Natural killer cell (primary cell): ENCODE data around the gene CMPK1. TPM values are rescaled to one million over a fixed set of nuclear protein-coding genes. Genes with fewer than 3 reads are reported as not detected.

ENCODE experiments used
- ATAC-seq, 3 donors: fragments of 150-1000 bp in 2 of 3; fragments of 200-7000 bp in 1 of 3; cut with Tn5 transposase; 1 replicate in 1 of 3; 2 replicates in 2 of 3; pipeline ENCODE4 v1.10.0; 2021; ENCODE audit warnings: mild to moderate bottlenecking in 2 of 3, moderate library complexity in 2 of 3
- DNase-seq, 2 donors: peaks; one replicate each; pipeline versions ENCODE4 v3.0.0 to v3.0.0-alpha.2; 2013 to 2021; ENCODE audit warnings: mixed read lengths in 1 of 2
- H3K27ac ChIP-seq: one replicate; pipeline ENCODE4 v1.5.1; 2013; ENCODE audit warnings: mild to moderate bottlenecking, low read length
- H3K27me3 ChIP-seq: one replicate; pipeline ENCODE4 v1.6.1; 2013; ENCODE audit warnings: low read length; ENCODE audit not compliant: control insufficient read depth, insufficient read depth
- H3K36me3 ChIP-seq: one replicate; pipeline ENCODE4 v1.6.1; 2013; ENCODE audit warnings: low read length; ENCODE audit not compliant: control insufficient read depth, insufficient read depth
- H3K4me1 ChIP-seq: one replicate; pipeline ENCODE4 v1.6.1; 2013; ENCODE audit warnings: low read length; ENCODE audit not compliant: control insufficient read depth, insufficient read depth
- H3K4me3 ChIP-seq: one replicate; pipeline ENCODE4 v1.5.1; 2013; ENCODE audit warnings: low read length
- H3K9me3 ChIP-seq: one replicate; pipeline ENCODE4 v1.6.1; 2013; ENCODE audit warnings: low read length; ENCODE audit not compliant: control insufficient read depth, insufficient read depth
- H3K27ac Mint-ChIP-seq, 2 donors: one replicate each; pipeline ENCODE4 v1.8.0; 2022; ENCODE audit warnings: mild to moderate bottlenecking in 2 of 2, mixed read lengths in 2 of 2, moderate library complexity in 1 of 2
- H3K27me3 Mint-ChIP-seq, 2 donors: one replicate each; pipeline ENCODE4 v1.8.0; 2022; ENCODE audit warnings: low read depth in 2 of 2, mixed read lengths in 2 of 2
- H3K36me3 Mint-ChIP-seq: one replicate; pipeline ENCODE4 v1.8.0; 2022; ENCODE audit warnings: mixed read lengths
- H3K4me1 Mint-ChIP-seq, 2 donors: one replicate each; pipeline ENCODE4 v1.8.0; 2022; ENCODE audit warnings: mixed read lengths in 2 of 2
- H3K4me3 Mint-ChIP-seq: one replicate; pipeline ENCODE4 v1.8.0; 2022; ENCODE audit warnings: mild to moderate bottlenecking, moderate library complexity, mixed read lengths
- H3K9me3 Mint-ChIP-seq, 2 donors: one replicate each; pipeline ENCODE4 v1.8.0; 2022; ENCODE audit warnings: mixed read lengths in 2 of 2
- CTCF ChIP-seq: fragments of 200-600 bp; IDR thresholded peaks from one replicate; pipeline ENCODE4 v1.8.0; 2022; ENCODE audit warnings: antibody characterized with exemption
- WGBS: methylation state at CpG from one replicate; pipeline ENCODE4 v1.1.7; 2013; ENCODE audit warnings: missing lambda C conversion rate; ENCODE audit not compliant: insufficient coverage; 5-methylcytosine and 5-hydroxymethylcytosine counted together
- intact Hi-C: fragments of 100-400 bp; cut with micrococcal nuclease; formaldehyde crosslinking; loops from one replicate; pipeline ENCODE4 v1.14.2; 2022
- total RNA-seq, 4 donors: library from RNA; stranded (reverse); fragments of 120-200 nt in 1 of 4; gene quantifications; one replicate each; pipeline versions ENCODE4 v1.2.3 to v1.2.4, GENCODE V29; 2013 to 2022

Gene CMPK1
- total RNA-seq, 3 donors from 2014 or later (not counting 1 experiment from before 2014, with no cell fraction given), result 70.6 to 76.1 (median 74.1) TPM

DNA sequence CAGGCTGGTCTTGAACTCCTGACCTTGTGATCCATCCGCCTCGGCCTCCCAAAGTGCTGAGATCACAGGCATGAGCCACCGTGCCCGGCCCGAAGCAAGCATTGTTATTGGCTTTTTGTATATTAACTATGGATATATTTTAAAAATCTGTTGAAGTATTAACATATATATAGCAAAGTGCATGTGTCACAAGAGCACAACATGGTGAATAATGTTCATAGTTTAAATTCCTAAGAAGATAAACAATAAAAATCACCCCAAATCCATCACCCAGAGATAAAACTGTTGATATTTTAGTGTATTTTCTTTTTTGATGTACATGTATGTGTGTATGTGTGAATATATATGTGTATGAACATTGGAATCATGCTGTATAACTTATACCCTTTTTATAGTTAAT, 73.4 kb downstream of the CMPK1 start:
- H3K9me3 Mint-ChIP-seq, result no peaks in the 10 kb centered on the region

GRCh38 chr1:47407481-47407880, 73.9 kb downstream of the CMPK1 start:
- DNase-seq (no peak), ATAC-seq (no peak)
- Histone ChIP-seq H3K4me1 (no peaks in the 10 kb centered on the region), H3K9me3 (no peaks in the 10 kb centered on the region), H3K36me3 (no peaks in the 10 kb centered on the region), H3K27me3 (no peaks in the 10 kb centered on the region), H3K27ac (no peak overlapping the region), H3K4me3 (no peak overlapping the region)
- TF ChIP-seq CTCF, result no peak
- no peaks in the 10 kb centered on the region for H3K36me3 Mint-ChIP-seq
- no peaks in the 10 kb centered on the region for H3K9me3 Mint-ChIP-seq
- WGBS, result 78% methylated on average over 2 of the region's 3 CpGs
- intact Hi-C loops, result no loop called here
- H3K4me3 Mint-ChIP-seq, result no peak overlapping the region
- H3K4me1 Mint-ChIP-seq, result no peaks in the 10 kb centered on the region
- H3K27ac Mint-ChIP-seq, result no peak overlapping the region
- peaks cover 0 to 8% of the 10 kb centered on the region in 2 donors for H3K27me3 Mint-ChIP-seq

More for the DNA sequence above, 73.4 kb downstream of the CMPK1 start:
- intact Hi-C loops, result no loop called here
- H3K36me3 Mint-ChIP-seq, result no peaks in the 10 kb centered on the region
- ATAC-seq (no peak), DNase-seq (no peak)
- TF ChIP-seq CTCF, result no peak
- H3K4me1 ChIP-seq, result no peaks in the 10 kb centered on the region
- WGBS, result 100% methylated on average over 5 of the region's 5 CpGs
- no peak overlapping the region for H3K4me3 Mint-ChIP-seq
- no peaks in the 10 kb centered on the region for H3K4me1 Mint-ChIP-seq
- no peak overlapping the region for H3K27ac Mint-ChIP-seq
- H3K9me3 ChIP-seq, result no peaks in the 10 kb centered on the region
- H3K27me3 Mint-ChIP-seq, result peaks cover 0 to 8% of the 10 kb centered on the region in 2 donors
- H3K36me3 ChIP-seq, result no peaks in the 10 kb centered on the region
- H3K27ac ChIP-seq, result no peak overlapping the region
- H3K27me3 ChIP-seq, result no peaks in the 10 kb centered on the region
- no peak overlapping the region for H3K4me3 ChIP-seq

- Histone ChIP-seq H3K4me3 (no peak overlapping the region), H3K27me3 (peaks cover 4% of the 10 kb centered on the region), H3K9me3 (no peaks in the 10 kb centered on the region), H3K27ac (no peak overlapping the region), H3K36me3 (no peaks in the 10 kb centered on the region), H3K4me1 (no peaks in the 10 kb centered on the region)
- DNase-seq, result no peak
- WGBS, result 91% methylated on average over 12 of the region's 12 CpGs
- no peak for TF ChIP-seq CTCF
- ATAC-seq, result no peak
- Mint-ChIP-seq H3K4me1 (no peaks in the 10 kb centered on the region), H3K27ac (no peak overlapping the region), H3K4me3 (no peak overlapping the region), H3K27me3 (peaks cover 8 to 13% of the 10 kb centered on the region in 2 donors), H3K9me3 (no peaks in the 10 kb centered on the region), H3K36me3 (no peaks in the 10 kb centered on the region)
- intact Hi-C loops, result no loop called here
Measured at GRCh38 chr1:47409311-47410067, 75.9 kb downstream of the CMPK1 start.

DNA sequence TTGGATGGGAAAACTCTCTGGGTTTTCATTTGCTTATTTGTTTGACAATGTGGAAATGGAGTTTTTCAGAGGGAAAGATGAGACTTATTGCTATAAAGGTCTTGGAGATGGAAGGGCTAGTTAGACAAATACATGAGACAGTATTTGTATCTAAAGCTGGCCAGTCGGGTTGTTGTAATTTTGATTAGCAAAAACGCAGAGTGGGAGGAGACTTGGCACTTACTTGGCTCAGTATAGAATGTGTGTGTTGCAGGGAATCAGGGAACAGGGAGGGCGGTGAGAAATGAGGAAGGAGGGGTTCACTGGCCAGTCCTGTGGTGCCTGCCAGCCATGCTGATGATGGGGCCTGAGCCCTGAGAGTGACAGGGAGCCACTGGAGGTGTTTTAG, 76.5 kb downstream of the CMPK1 start:
- Mint-ChIP-seq H3K9me3 (no peaks in the 10 kb centered on the region), H3K36me3 (no peaks in the 10 kb centered on the region), H3K27me3 (peaks cover 11 to 17% of the 10 kb centered on the region in 2 donors), H3K27ac (no peak overlapping the region), H3K4me1 (no peaks in the 10 kb centered on the region), H3K4me3 (no peak overlapping the region)
- H3K27me3 ChIP-seq, result peaks cover 7% of the 10 kb centered on the region
- no peaks in the 10 kb centered on the region for H3K4me1 ChIP-seq
- 63% methylated on average over 3 of the region's 3 CpGs for WGBS
- H3K9me3 ChIP-seq, result no peaks in the 10 kb centered on the region
- no peak overlapping the region for H3K27ac ChIP-seq
- no peaks in the 10 kb centered on the region for H3K36me3 ChIP-seq
- ATAC-seq (no peak), DNase-seq (no peak)
- TF ChIP-seq CTCF, result no peak
- intact Hi-C loops, result no loop called here
- H3K4me3 ChIP-seq, result no peak overlapping the region
